Skin of body (tissue), 2 donors: ENCODE data around the gene NUAK1. TPM values are rescaled to one million over a fixed set of nuclear protein-coding genes. Genes with fewer than 3 reads are reported as not detected.

Source experiments
- DNase-seq: peaks from one replicate; lab custom pipeline; 2025; lab: John Stamatoyannopoulos, UW
- total RNA-seq: library from RNA; depleted of rRNA; stranded (reverse); fragments of >200 nt; gene quantifications from one replicate; pipeline ENCODE4 v1.2.3, GENCODE V29; 2014

Gene NUAK1
- total RNA-seq, 1 donor from 2014 or later, result 24.5 TPM

DNA sequence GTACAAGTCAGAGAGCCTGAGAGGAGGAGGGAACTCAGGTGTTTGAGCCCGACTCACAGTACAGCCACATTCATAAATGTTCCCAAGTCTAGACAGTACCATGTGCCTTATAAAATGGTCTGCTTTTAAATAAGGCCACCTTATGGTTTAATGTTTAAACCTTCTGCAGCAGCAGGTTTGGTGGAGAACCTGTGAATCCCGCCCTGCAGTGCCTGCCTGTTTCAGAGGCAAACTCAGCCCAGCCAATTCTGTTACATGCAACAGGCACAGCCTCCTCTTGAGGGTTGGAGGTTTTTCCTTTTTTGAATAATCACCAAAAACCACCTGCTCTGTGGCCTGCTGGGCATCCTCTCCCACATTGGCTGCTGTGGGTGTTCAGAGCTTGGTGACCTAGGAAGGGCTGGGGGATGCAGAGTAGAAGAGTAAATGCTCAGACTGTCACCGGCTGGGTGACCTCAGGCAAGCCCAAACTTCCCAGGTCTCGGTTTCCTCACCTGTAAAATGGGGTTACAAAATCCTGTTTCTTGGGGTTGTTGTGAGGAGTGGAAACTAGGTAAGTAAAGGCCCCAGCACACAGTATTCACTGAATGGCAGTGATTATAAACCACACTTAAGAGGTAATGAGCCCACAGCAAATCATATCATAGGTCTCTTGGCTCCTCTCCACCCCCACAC lies 28.0 kb downstream of the NUAK1 start:
- DNase-seq, result no peak

GRCh38 chr12:106109168-106109910 lies 29.4 kb downstream of the NUAK1 start:
- no peak for DNase-seq

DNA sequence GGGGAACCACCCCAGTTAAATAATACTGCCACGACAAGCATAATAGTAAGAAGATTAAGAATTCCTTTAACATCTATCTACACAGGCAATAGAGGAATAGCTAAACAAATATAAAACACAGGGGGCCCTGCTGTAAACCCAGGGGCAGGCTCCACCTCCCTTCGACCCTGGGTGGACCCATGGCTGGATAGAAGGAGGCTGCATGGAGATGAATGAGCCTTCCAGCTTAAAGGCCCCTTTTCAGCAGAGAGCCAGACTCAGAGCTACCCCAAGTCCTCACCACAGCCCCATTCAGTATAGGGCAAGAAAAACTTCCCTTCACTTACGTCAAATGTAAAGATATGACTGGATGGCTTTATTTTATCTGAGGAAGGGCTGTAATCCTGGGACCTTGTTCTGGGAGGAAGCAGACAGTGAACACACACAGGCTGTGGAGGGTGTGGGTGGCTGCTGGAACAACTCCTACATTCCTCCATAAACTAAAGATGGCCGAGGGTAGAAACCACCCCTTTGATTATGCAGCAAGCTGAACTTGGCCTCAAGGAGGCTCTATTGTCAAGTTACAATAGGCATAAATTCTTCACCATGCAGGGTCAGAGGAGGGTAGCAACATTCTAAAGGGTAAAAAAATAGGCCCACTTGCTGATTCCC lies 30.4 kb downstream of the NUAK1 start:
- DNase-seq, result peak; percentile 26

GRCh38 chr12:106107566-106107965 lies 31.2 kb downstream of the NUAK1 start:
- no peak for DNase-seq

- DNase-seq, result no peak
Observed at GRCh38 chr12:106106892-106107291, 31.9 kb downstream of the NUAK1 start.

DNA sequence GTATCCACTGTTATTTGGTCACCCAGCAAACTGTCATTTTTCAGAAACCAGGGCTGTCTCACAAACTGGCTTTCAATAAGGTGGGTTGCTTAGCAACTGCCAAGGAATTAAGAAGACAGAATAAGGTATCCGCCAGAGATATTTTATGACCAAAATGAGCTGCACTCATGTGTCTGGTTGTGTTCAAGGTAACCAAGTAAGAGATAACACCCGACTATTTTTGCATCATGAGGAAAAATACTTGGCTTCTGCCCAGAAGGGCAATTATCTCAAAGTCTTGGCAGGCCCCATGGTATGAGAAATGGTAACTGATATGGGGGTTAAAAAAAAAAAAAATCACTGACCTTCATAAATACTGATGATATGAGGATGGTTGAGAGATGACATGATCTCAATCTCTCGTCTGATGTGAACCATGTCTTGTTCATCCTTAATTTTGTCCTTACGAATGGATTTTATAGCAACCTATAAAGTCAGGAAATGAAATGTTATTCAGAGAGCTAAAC lies 32.6 kb downstream of the NUAK1 start:
- DNase-seq, result no peak

DNA sequence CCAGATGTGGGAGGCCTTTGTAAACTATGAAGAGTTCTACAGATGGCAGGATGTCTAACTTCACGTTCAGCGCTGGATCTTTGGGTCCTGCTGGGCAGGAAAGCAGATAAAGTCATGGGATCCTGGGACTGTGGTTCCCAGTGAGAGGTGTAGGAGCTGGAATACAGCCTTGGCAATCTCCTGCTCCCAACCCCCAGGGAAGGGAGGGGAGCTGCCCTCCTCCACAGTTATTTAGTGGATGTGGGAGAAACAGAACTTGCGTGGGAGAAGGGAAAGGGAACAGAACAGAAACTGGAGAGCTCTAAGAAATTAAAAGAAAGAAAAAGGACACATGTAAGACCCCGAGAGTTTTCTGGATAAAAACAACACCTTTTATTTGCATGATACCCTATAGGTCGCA lies 37.0 kb downstream of the NUAK1 start:
- DNase-seq, result no peak

DNA sequence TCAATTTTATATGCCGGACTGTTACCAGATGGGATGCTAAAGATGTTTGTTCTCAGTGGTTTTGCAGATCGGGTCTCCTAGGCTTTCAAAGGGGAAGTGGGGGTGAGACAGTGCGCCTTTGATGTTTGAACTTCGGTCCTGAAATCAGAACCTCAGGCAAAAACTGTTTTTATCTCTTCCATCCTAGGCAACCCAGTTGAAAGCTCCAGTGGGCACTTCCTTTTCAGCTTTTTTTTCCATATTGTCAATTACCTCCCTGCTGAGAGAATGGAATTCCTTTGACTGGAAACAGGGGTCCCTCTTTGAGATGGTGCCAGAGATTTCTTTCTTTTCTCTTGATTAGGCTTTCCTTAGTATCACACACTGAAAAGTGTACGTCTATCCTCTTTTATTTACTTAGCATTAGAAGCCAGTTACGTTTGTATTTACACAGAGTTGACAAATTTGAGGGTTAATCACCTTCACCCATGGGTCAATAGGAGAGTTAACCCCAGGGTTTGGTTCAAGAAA lies 40.0 kb downstream of the NUAK1 start:
- DNase-seq, result no peak

DNA sequence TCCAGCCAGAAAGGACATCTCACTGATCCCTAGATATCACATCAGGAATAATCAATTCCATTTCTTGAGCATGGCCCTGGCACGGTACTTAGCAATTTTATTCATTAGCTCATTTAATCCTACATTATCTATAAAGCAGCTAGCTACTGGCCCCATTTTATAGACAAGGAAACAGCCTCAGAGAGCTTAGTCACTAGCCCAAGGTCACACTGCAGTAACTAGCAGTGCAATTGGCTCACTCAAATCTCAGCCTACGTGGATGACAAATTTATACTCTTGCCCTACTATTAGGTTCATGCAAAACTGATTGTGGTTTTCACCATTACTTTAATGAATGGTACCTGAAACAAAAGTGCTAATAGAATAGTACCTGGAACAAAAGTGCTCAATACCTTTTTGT lies 41.7 kb downstream of the NUAK1 start:
- DNase-seq, result no peak

DNA sequence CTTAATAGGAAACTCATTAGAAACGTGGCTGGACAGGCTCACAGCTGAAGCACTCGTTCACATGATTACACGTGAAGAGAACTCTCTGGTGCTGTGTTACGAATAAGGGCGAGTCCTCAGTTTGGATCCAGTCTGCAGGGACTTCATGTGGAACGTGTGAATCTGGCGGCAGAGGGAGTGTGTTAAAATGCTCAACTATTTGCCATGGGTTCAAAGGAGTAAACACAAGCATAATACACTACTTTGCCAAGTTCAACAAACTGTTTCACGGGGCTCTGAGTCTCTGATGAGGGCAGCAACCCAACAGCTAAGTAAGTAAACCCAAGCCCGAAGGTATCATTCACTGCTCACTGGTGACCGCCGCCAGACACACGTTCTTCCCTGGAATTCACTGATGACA lies 42.4 kb downstream of the NUAK1 start:
- DNase-seq, result peak; percentile 25

GRCh38 chr12:106094304-106094703 lies 44.5 kb downstream of the NUAK1 start:
- DNase-seq, result no peak

GRCh38 chr12:106093246-106093645 lies 45.5 kb downstream of the NUAK1 start:
- no peak for DNase-seq

GRCh38 chr12:106091446-106091820 lies 47.3 kb downstream of the NUAK1 start:
- DNase-seq, result no peak

DNA sequence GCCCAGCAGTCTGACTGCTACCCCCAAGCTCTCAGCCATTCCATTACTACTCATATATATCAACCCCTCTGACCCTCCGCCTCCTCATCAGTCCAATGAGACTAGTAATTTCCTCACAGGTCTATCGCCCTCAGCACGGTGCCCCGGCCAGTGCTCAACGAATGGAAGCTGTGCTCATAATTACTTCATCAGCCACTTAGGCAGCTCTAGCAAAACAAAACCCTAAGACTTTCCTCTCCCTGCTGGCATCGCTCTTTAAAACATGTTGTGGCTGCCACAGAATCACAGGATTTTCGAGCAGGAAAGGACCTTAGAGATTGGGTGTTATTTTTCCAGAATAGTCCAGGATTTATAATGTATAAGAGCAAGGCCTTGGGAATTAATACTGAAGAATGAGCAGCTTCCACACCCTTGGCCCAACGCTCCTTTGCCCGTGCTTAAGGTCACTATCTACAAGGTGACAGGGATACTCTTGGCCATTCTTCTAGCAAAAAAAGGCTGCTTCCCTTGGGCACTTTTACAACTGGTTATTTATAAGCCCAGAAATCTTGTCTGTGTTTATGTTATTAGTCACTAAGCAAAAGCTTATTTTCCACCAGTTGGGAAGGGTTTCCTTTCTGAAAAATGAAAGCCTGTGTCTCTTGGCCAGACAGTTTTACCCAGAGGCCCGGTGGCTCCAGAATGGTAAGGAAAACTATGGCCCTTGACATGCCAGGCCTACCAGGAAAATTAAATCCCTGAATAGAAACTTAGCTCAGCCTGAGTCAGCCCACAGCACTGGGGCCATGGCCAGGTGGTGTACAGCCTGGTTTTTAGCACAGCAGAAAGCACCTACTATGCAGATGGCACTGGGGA lies 47.9 kb downstream of the NUAK1 start:
- DNase-seq, result no peak

- DNase-seq, result peak; percentile 26
Observed at GRCh38 chr12:106089935-106090334, 48.8 kb downstream of the NUAK1 start.

GRCh38 chr12:106088811-106089485 lies 49.8 kb downstream of the NUAK1 start:
- DNase-seq, result no peak

DNA sequence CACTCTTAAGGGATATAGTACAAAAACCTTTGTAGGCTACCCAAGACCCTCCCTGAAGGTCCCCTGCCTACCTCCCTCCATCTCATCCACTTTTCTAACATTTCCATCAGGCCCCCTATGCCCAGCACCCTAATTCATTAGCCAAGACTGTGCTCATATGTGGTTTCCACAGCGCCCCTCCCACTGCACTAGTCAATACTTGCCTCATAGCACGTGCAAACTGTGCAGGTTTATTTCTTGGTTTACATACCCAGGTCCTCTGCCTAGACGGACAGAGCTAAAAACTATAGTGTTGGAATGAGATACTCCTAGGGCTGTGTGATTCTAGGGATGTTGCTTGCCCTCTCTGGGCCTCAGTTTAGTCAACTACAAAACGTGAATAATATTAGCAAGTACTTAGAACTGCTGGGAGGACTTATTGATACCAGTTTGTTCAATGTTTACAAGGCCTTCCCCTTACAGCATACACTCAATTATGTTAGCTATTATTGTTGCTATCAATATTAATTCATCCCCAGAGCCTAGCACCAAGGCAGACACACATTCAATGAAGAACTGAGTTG lies 50.4 kb downstream of the NUAK1 start:
- DNase-seq, result no peak

GRCh38 chr12:106086696-106087095 lies 52.1 kb downstream of the NUAK1 start:
- no peak for DNase-seq

GRCh38 chr12:106085213-106085612 lies 53.5 kb downstream of the NUAK1 start:
- no peak for DNase-seq

DNA sequence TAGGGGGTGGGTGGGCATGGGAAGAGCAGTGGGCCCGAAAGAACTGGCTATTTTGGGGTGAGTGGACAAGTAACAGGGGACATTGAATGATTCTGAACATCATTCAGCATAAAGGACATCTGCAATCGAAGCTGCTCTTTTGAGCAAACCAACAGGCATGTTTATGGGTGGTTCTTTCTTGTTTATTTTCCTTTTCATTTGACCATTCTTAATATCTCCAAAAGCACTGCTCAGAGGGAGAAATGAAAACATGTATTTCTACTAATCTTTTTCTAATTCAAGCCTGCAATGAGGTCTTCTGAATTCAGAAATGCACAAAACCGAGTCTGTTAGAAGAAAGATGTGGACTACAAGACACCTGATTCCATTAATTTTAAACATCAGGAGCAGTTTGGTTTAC lies 54.0 kb downstream of the NUAK1 start:
- DNase-seq, result no peak
